Psoas muscle (tissue), 8 donors: ENCODE data around the gene GABBR1. TPM values are rescaled to one million over a fixed set of nuclear protein-coding genes. Genes with fewer than 3 reads are reported as not detected.
"Not testable (repeated sequence)": the region's sequence is repeated elsewhere in the genome, so short reads cannot be mapped to it uniquely, and the experiment has no call there.

Experiments
- ATAC-seq, 4 donors: fragments of 200-7000 bp; cut with Tn5 transposase; one replicate each; pipeline ENCODE4 v1.9.1; 2020; ENCODE audit warnings: moderate library complexity in 3 of 4, mild to moderate bottlenecking in 2 of 4
- DNase-seq, 2 donors: peaks; one replicate each; pipeline ENCODE4 v3.0.0-alpha.2; 2020
- H3K27ac ChIP-seq: fragments of 200-600 bp; one replicate; pipeline ENCODE4 v1.8.0; 2022
- H3K27me3 ChIP-seq, 3 donors: fragments of 200-600 bp in 1 of 3; one replicate each; pipeline versions ENCODE4 v1.6.1 to v1.8.0; 2013 to 2022; ENCODE audit warnings: low read length in 2 of 3, mild to moderate bottlenecking in 2 of 3, moderate library complexity in 1 of 3; ENCODE audit not compliant: insufficient read depth in 3 of 3
- H3K36me3 ChIP-seq, 2 donors: fragments of 200-600 bp in 1 of 2; one replicate each; pipeline versions ENCODE4 v1.6.1 to v1.8.0; 2013 to 2022; ENCODE audit warnings: low read depth in 1 of 2, mild to moderate bottlenecking in 1 of 2, moderate library complexity in 1 of 2; ENCODE audit not compliant: insufficient read depth in 1 of 2
- H3K4me1 ChIP-seq: fragments of 200-600 bp; one replicate; pipeline ENCODE4 v1.8.0; 2022
- H3K4me3 ChIP-seq: fragments of 200-600 bp; one replicate; pipeline ENCODE4 v1.8.0; 2022; ENCODE audit warnings: mild to moderate bottlenecking
- H3K9me3 ChIP-seq: fragments of 200-600 bp; one replicate; pipeline ENCODE4 v1.8.0; 2022
- CTCF ChIP-seq: fragments of 200-600 bp; IDR thresholded peaks from one replicate; pipeline ENCODE4 v1.8.0; 2022; ENCODE audit warnings: antibody characterized with exemption
- WGBS, 3 donors: extraction: QIAGEN DNeasy Blood & Tissue Kit; methylation state at CpG; one replicate each; pipeline versions ENCODE4 v1.1.6 to v1.1.7; 2013; 5-methylcytosine and 5-hydroxymethylcytosine counted together
- intact Hi-C, 2 donors: fragments of 100-400 bp; cut with DNase I; formaldehyde crosslinking; loops; one replicate each; pipeline versions ENCODE4 v1.11.0 to v1.14.2; 2022
- polyA plus RNA-seq, 3 donors: library from polyadenylated mRNA; stranded (reverse); fragments of 200-250 nt; gene quantifications; one replicate each; pipeline ENCODE4 v1.2.3, GENCODE V29; 2013
- total RNA-seq, 4 donors: library from RNA; stranded (reverse); fragmentation: NEBNext Ultra II Directional in 2 of 4; extraction: Animal tissue kit (Norgen Biotek cat#: 25700) in 2 of 4; gene quantifications; one replicate each; pipeline versions ENCODE4 v1.2.1 to v1.2.4, GENCODE V29; 2021 to 2023
- donor health status: healthy with polysubstance abuse.
- donor health status: DM: no; HTN: no; CAD: no; lungs with moderate emphysema.
- donor health status: Bipolar disorder and iron deficiency.
- donor health status: healthy.
- donor health status: DM: yes; HTN: yes; CAD: no.
- donor health status: DM: no; HTN: no; CAD: no.
- donor health status: DM: no; HTN: no; CAD: no.
- donor health status: DM: yes; HTN: yes; CAD: no.

GABBR1 gene
- total and polyA plus RNA-seq, 7 donors, result 2.5 to 10.2 (median 4.6) TPM

GRCh38 chr6:29673161-29673560, 40.2 kb upstream of the GABBR1 start:
- no peaks in the 10 kb centered on the region for H3K36me3 ChIP-seq
- H3K9me3 ChIP-seq, result no peaks in the 10 kb centered on the region
- intact Hi-C loops, result no loop called here
- TF ChIP-seq CTCF, result no peak
- H3K4me1 ChIP-seq, result no peaks in the 10 kb centered on the region
- no peak overlapping the region for H3K27ac ChIP-seq
- DNase-seq (no peak), ATAC-seq (no peak)
- no peak overlapping the region for H3K4me3 ChIP-seq
- 89 to 95% (median 94%) methylated on average over 12 of the region's 12 CpGs for WGBS, 3 donors
- peaks cover 0 to 24% (median 0%) of the 10 kb centered on the region in 3 donors for H3K27me3 ChIP-seq

- H3K27ac ChIP-seq, H3K9me3 ChIP-seq, H3K4me3 ChIP-seq, H3K36me3 ChIP-seq, ATAC-seq, DNase-seq, intact Hi-C loops, H3K4me1 ChIP-seq: not testable (repeated sequence)
- peaks cover 0 to 28% (median 4%) of the 10 kb centered on the region in 3 donors for H3K27me3 ChIP-seq
- WGBS, 3 donors, result 87 to 96% (median 90%) methylated on average over 5 of the region's 5 CpGs
Observed at GRCh38 chr6:29672116-29672515, 39.1 kb upstream of the GABBR1 start.

- no peak for DNase-seq
- Histone ChIP-seq H3K36me3 (no peaks in the 10 kb centered on the region), H3K9me3 (no peaks in the 10 kb centered on the region), H3K4me3 (no peak overlapping the region), H3K27ac (no peak overlapping the region), H3K27me3 (peaks cover 0 to 28% (median 4%) of the 10 kb centered on the region in 3 donors), H3K4me1 (no peaks in the 10 kb centered on the region)
- WGBS, 3 donors, result 5 to 12% (median 12%) methylated on average over 1 of the region's 1 CpG
- intact Hi-C loops, result no loop called here
- no peak for ATAC-seq
- TF ChIP-seq CTCF, result no peak
Observed at GRCh38 chr6:29671026-29671425, 38.0 kb upstream of the GABBR1 start.

GRCh38 chr6:29667158-29667557, 34.2 kb upstream of the GABBR1 start:
- peaks cover 0 to 47% (median 4%) of the 10 kb centered on the region in 3 donors for H3K27me3 ChIP-seq

GRCh38 chr6:29666826-29667130, 33.8 kb upstream of the GABBR1 start:
- Histone ChIP-seq H3K36me3 (no peaks in the 10 kb centered on the region), H3K4me3 (no peak overlapping the region), H3K4me1 (no peaks in the 10 kb centered on the region), H3K27ac (no peak overlapping the region), H3K9me3 (no peaks in the 10 kb centered on the region), H3K27me3 (peaks cover 0 to 50% (median 4%) of the 10 kb centered on the region in 3 donors)
- ATAC-seq (no peak), DNase-seq (no peak)
- TF ChIP-seq CTCF, result no peak
- intact Hi-C loops, result no loop called here
- 62 to 74% (median 66%) methylated on average over 1 of the region's 1 CpG for WGBS, 3 donors

More at GRCh38 chr6:29667158-29667557, 34.2 kb upstream of the GABBR1 start:
- Histone ChIP-seq H3K4me3 (no peak overlapping the region), H3K4me1 (no peaks in the 10 kb centered on the region), H3K27ac (no peak overlapping the region), H3K36me3 (no peaks in the 10 kb centered on the region), H3K9me3 (no peaks in the 10 kb centered on the region)
- 15 to 36% (median 28%) methylated on average over 5 of the region's 5 CpGs for WGBS, 3 donors
- no peak for TF ChIP-seq CTCF
- ATAC-seq (no peak), DNase-seq (no peak)
- intact Hi-C loops, result no loop called here
